GM12878 (cell line): Measurements from ENCODE around the gene JOSD2. TPM values are rescaled to one million over a fixed set of nuclear protein-coding genes. Genes with fewer than 3 reads are reported as not detected.
A peak's percentile ranks its signal among the peaks of the same experiment; 100 is the strongest.

ENCODE experiments used
- ATAC-seq: fragments of 200-7000 bp; cut with Tn5 transposase; 3 replicates; pipeline ENCODE4 v1.9.1; 2020; ENCODE audit warnings: mild to moderate bottlenecking, moderate library complexity
- BruUV-seq: library from RNA; stranded (reverse); fragments of 400-500 nt; replicated peaks from 2 replicates; lab custom pipeline; 2021; lab: Mats Ljungman, UMichigan
- CTCF ChIA-PET: fragments of 300-600 bp; sonication (Branson Sonifier 250); formaldehyde crosslinking; extraction: SDS; loops from one replicate; lab custom pipeline; 2021; ENCODE audit warnings: inconsistent platforms; lab: Yijun Ruan, JAX
- POLR2A ChIA-PET: fragments of 350-600 bp; formaldehyde crosslinking; extraction: SDS; loops from one replicate; lab custom pipeline; 2021; ENCODE audit warnings: inconsistent platforms; lab: Charles Lee
- RAD21 ChIA-PET: fragments of 300-600 bp; sonication (Branson Sonifier 250); formaldehyde crosslinking; loops from one replicate; lab custom pipeline; 2023; ENCODE audit warnings: antibody characterized with exemption; ENCODE audit not compliant: unreplicated experiment; lab: Charles Lee
- SMC1A ChIA-PET: fragments of 300-600 bp; sonication (Branson Sonifier 250); formaldehyde crosslinking; loops from one replicate; lab custom pipeline; 2023; ENCODE audit not compliant: unreplicated experiment, uncharacterized antibody; lab: Charles Lee
- DNase-seq: peaks from one replicate; pipeline ENCODE4 v3.0.0-alpha.2; 2011; ENCODE audit warnings: low read depth, low spot score
- FAIRE-seq: peaks from 3 replicates; lab custom pipeline; 2011; peaks lifted over from hg19 to GRCh38; lab: Jason Lieb, UNC
- H2AFZ ChIP-seq: 2 replicates; pipeline ENCODE4 v1.6.0; 2011; ENCODE audit warnings: low read depth, low read length, control low read depth; ENCODE audit not compliant: control insufficient read depth
- H3K27ac ChIP-seq: 2 replicates; pipeline ENCODE4 v1.5.1; 2011; ENCODE audit warnings: control low read depth; ENCODE audit not compliant: control insufficient read depth, insufficient read depth
- H3K27me3 ChIP-seq, 2 experiments: replicated peaks in 1 of 2; 2 replicates each; pipeline versions ENCODE4 v1.6.0 to v1.6.1; 2011; ENCODE audit warnings: low read length in 1 of 2; ENCODE audit not compliant: control insufficient read depth in 2 of 2, insufficient read depth in 2 of 2
- H3K36me3 ChIP-seq, 2 experiments: 2 replicates each; pipeline ENCODE4 v1.5.1; 2011; ENCODE audit warnings: low read length in 1 of 2; ENCODE audit not compliant: control insufficient read depth in 2 of 2, insufficient read depth in 2 of 2
- H3K4me1 ChIP-seq: 2 replicates; pipeline ENCODE4 v1.6.1; 2011; ENCODE audit warnings: mild to moderate bottlenecking, low read length, moderate library complexity, mixed read lengths; ENCODE audit not compliant: control insufficient read depth, insufficient read depth
- H3K4me2 ChIP-seq: 2 replicates; pipeline ENCODE4 v1.6.0; 2011; ENCODE audit warnings: control low read depth; ENCODE audit not compliant: control insufficient read depth, insufficient read depth
- H3K4me3 ChIP-seq: fragments of 200-600 bp; sonication (generic); 2 replicates; pipeline ENCODE4 v1.5.1; 2016
- H3K79me2 ChIP-seq: 2 replicates; pipeline ENCODE4 v1.6.0; 2011; ENCODE audit warnings: low read length; ENCODE audit not compliant: control insufficient read depth, insufficient read depth
- H3K9ac ChIP-seq: 2 replicates; pipeline ENCODE4 v1.8.0; 2011; ENCODE audit warnings: low read length, control low read depth, mixed read lengths; ENCODE audit not compliant: control insufficient read depth, insufficient read depth
- H3K9me3 ChIP-seq: replicated peaks from 3 replicates; pipeline ENCODE4 v1.5.1; 2011; ENCODE audit warnings: mild to moderate bottlenecking, low read length; ENCODE audit not compliant: control insufficient read depth, insufficient read depth
- H4K20me1 ChIP-seq: 2 replicates; pipeline ENCODE4 v1.6.0; 2011; ENCODE audit not compliant: control insufficient read depth, insufficient read depth
- EGR1 ChIP-seq, 2 experiments: IDR thresholded peaks; 1 replicate in 1 of 2; 2 replicates in 1 of 2; pipeline ENCODE4 v1.6.1; 2011 to 2012; ENCODE audit warnings: low read depth in 2 of 2, low read length in 2 of 2, borderline replicate concordance in 1 of 2, mild to moderate bottlenecking in 1 of 2, moderate library complexity in 1 of 2
- IKZF1 ChIP-seq: fragments of 450-650 bp; conservative IDR thresholded peaks from 2 replicates; pipeline ENCODE4 v1.6.1; 2017; ENCODE audit warnings: antibody characterized with exemption, mild to moderate bottlenecking
- SRF ChIP-seq, 2 experiments: IDR thresholded peaks; 2 replicates each; pipeline ENCODE4 v1.6.1; 2011; ENCODE audit warnings: low read depth in 2 of 2, low read length in 2 of 2, mild to moderate bottlenecking in 1 of 2, moderate library complexity in 1 of 2
- SUZ12 ChIP-seq: fragments of 200-600 bp; sonication (generic); IDR thresholded peaks from one replicate; pipeline ENCODE4 v1.6.1; 2018; ENCODE audit warnings: antibody characterized with exemption, mild to moderate bottlenecking; ENCODE audit not compliant: unreplicated experiment
- USF1 ChIP-seq: IDR thresholded peaks from 2 replicates; pipeline ENCODE4 v1.6.1; 2011; ENCODE audit warnings: borderline replicate concordance, low read depth, mild to moderate bottlenecking, moderate library complexity, mixed read lengths, low read length; ENCODE audit not compliant: insufficient read depth; ENCODE audit errors: extremely low read length
- ZSCAN29 ChIP-seq: fragments of 450-650 bp; IDR thresholded peaks from 2 replicates; pipeline ENCODE4 v1.6.1; 2017; ENCODE audit warnings: mild to moderate bottlenecking, moderate library complexity
- WGBS: methylation state at CpG from one replicate; pipeline ENCODE4 v1.1.6; 2016; ENCODE audit warnings: low lambda C conversion rate; ENCODE audit not compliant: insufficient replicate concordance, insufficient coverage; ENCODE audit errors: missing lambda C conversion rate; 5-methylcytosine and 5-hydroxymethylcytosine counted together
- in situ Hi-C: fragments of 300-500 bp; cut with MboI; formaldehyde crosslinking; loops from 9 replicates; pipeline ENCODE4 v1.14.3; 2018; ENCODE audit warnings: mixed read lengths
- intact Hi-C: fragments of 100-400 bp; cut with micrococcal nuclease; formaldehyde crosslinking; loops from one replicate; pipeline ENCODE4 v1.14.2; 2022; ENCODE audit not compliant: unreplicated experiment
- polyA plus RNA-seq, 11 experiments: library from polyadenylated mRNA; depleted of rRNA in 4 of 11; unstranded in 6 of 11; stranded (reverse) in 5 of 11; fragments of >200 nt; fragmentation: Nextera tagmentation in 4 of 11; fragmentation: Illumina TruSeq in 1 of 11; extraction: Ambion mirVana in 4 of 11; extraction: Trizol in 1 of 11; gene quantifications; 1 replicate in 1 of 11; 2 replicates in 10 of 11; pipeline versions ENCODE4 v1.2.1 to v1.2.3, GENCODE V29; 2011 to 2016; ENCODE audit warnings: inconsistent platforms in 2 of 11, missing spikeins in 2 of 11, low read depth in 1 of 11
- total RNA-seq, 4 experiments: library from RNA; depleted of rRNA in 3 of 4; stranded (reverse); fragments of >200 nt in 3 of 4; fragmentation: Illumina TruSeq in 1 of 4; extraction: Trizol in 1 of 4; gene quantifications; 2 replicates each; pipeline versions ENCODE4 v1.2.1 to v1.2.3, GENCODE V29; 2013 to 2021

JOSD2 gene
- total and polyA plus RNA-seq, 10 of the 15 experiments (the other 5 are each of a cell fraction or from before 2014, with no cell fraction given), result 0.91 to 26.7 (median 13.0) TPM

- Histone ChIP-seq H3K36me3 (no peaks in the 10 kb centered on the region), H3K27me3 (no peaks in the 10 kb centered on the region), H4K20me1 (no peaks in the 10 kb centered on the region), H3K9me3 (no peaks in the 10 kb centered on the region), H3K4me1 (no peaks in the 10 kb centered on the region), H3K4me3 (no peak overlapping the region), H3K9ac (no peak overlapping the region), H2AFZ (no peak overlapping the region), H3K27ac (no peak overlapping the region), H3K4me2 (no peak overlapping the region), H3K79me2 (no peaks in the 10 kb centered on the region)
- intact Hi-C loops (no loop called here), in situ Hi-C loops (no loop called here)
- peak; percentile 78 for ATAC-seq
- no TSS peak for BruUV-seq
- DNase-seq, result no peak
- FAIRE-seq, result no peak
- ChIA-PET POLR2A (interaction anchor here (0.6 kb wide), 1 partner anchor 41 kb away, joined by 4 read pairs; no protein-coding TSS in a partner anchor), SMC1A (interaction anchor here (0.6 kb wide), 1 partner anchor 41 kb away, joined by 3 read pairs; no protein-coding TSS in a partner anchor), RAD21 (no interaction called here), CTCF (no interaction called here)
- WGBS, result 9% methylated on average over 9 of the region's 12 CpGs
- TF ChIP-seq SUZ12 (no peak), ZSCAN29 (no peak), IKZF1 (0 out of 2 replicates have a peak, but pooled peaks have one; percentile 14), SRF (IDR thresholded peaks at IDR 0.05; ENCODE audit: low read depth in 2 of 2, low read length in 2 of 2) (no peak), EGR1 (IDR thresholded peaks at IDR 0.05; ENCODE audit: borderline replicate concordance in 1 of 2, low read depth in 2 of 2, low read length in 2 of 2) (no peak), USF1 (no peak)
Observed at GRCh38 chr19:50492303-50493052, 18.5 kb downstream of the JOSD2 start.
